Neural progenitor cell (in vitro differentiated cells): ENCODE measurements around the gene NDUFA12. TPM values are rescaled to one million over a fixed set of nuclear protein-coding genes. Genes with fewer than 3 reads are reported as not detected.

ENCODE experiments used
- DNase-seq: peaks from one replicate; pipeline ENCODE4 v3.0.0-alpha.2; 2016; ENCODE audit warnings: low spot score
- H2AFZ ChIP-seq: fragments of 200-600 bp; sonication (generic); replicated peaks from 2 replicates; pipeline ENCODE4 v1.6.1; 2016; ENCODE audit warnings: antibody characterized with exemption
- H3F3A ChIP-seq: fragments of 200-600 bp; sonication (generic); 2 replicates; pipeline ENCODE4 v1.6.1; 2016; ENCODE audit warnings: antibody characterized with exemption, low read depth
- H3K27ac ChIP-seq: fragments of 200-600 bp; sonication (generic); 2 replicates; pipeline ENCODE4 v1.5.1; 2016; ENCODE audit warnings: mild to moderate bottlenecking
- H3K27me3 ChIP-seq: fragments of 200-600 bp; sonication (generic); 2 replicates; pipeline ENCODE4 v1.6.1; 2016; ENCODE audit warnings: mild to moderate bottlenecking, moderate library complexity
- H3K36me3 ChIP-seq: fragments of 200-600 bp; sonication (generic); 2 replicates; pipeline ENCODE4 v1.5.1; 2016
- H3K4me1 ChIP-seq: fragments of 200-600 bp; sonication (generic); 2 replicates; pipeline ENCODE4 v1.6.1; 2016; ENCODE audit warnings: mixed run types
- H3K4me2 ChIP-seq: fragments of 200-600 bp; sonication (generic); 2 replicates; pipeline ENCODE4 v1.6.1; 2016
- H3K4me3 ChIP-seq: fragments of 200-600 bp; sonication (generic); 2 replicates; pipeline ENCODE4 v1.5.1; 2016
- H3K79me2 ChIP-seq: fragments of 200-600 bp; sonication (generic); 2 replicates; pipeline ENCODE4 v1.6.1; 2016; ENCODE audit warnings: low read depth
- H3K9ac ChIP-seq: fragments of 200-600 bp; sonication (generic); 2 replicates; pipeline ENCODE4 v1.6.1; 2016
- H3K9me3 ChIP-seq: fragments of 200-600 bp; sonication (generic); 2 replicates; pipeline ENCODE4 v1.5.1; 2016; ENCODE audit warnings: low read depth
- H4K20me1 ChIP-seq: fragments of 200-600 bp; sonication (generic); 2 replicates; pipeline ENCODE4 v1.6.1; 2016; ENCODE audit warnings: low read depth
- H3K27ac Mint-ChIP-seq: 3 replicates; pipeline ENCODE4 v1.8.0; 2021; ENCODE audit warnings: mixed read lengths
- H3K27me3 Mint-ChIP-seq: 2 replicates; pipeline ENCODE4 v1.8.0; 2022; ENCODE audit warnings: low read depth, mild to moderate bottlenecking, inconsistent platforms, moderate library complexity, mixed read lengths; ENCODE audit not compliant: insufficient read depth
- H3K36me3 Mint-ChIP-seq: 3 replicates; pipeline ENCODE4 v1.8.0; 2021; ENCODE audit warnings: mixed read lengths
- H3K4me1 Mint-ChIP-seq: 3 replicates; pipeline ENCODE4 v1.8.0; 2021; ENCODE audit warnings: mixed read lengths
- H3K4me3 Mint-ChIP-seq: 3 replicates; pipeline ENCODE4 v1.8.0; 2021; ENCODE audit warnings: mild to moderate bottlenecking, moderate library complexity, mixed read lengths
- H3K9me3 Mint-ChIP-seq: 3 replicates; pipeline ENCODE4 v1.8.0; 2020; ENCODE audit warnings: mixed read lengths
- CTCF ChIP-seq: fragments of 200-600 bp; sonication (generic); IDR thresholded peaks from 2 replicates; pipeline ENCODE4 v1.5.1; 2017; ENCODE audit warnings: antibody characterized with exemption, mild to moderate bottlenecking
- EZH2 ChIP-seq: fragments of 200-600 bp; sonication (generic); IDR thresholded peaks from 2 replicates; pipeline ENCODE4 v1.6.1; 2017; ENCODE audit warnings: antibody characterized with exemption, mild to moderate bottlenecking, moderate library complexity
- EZH2phosphoT487 ChIP-seq: fragments of 200-600 bp; sonication (generic); IDR thresholded peaks from 2 replicates; pipeline ENCODE4 v1.6.1; 2017; ENCODE audit warnings: antibody characterized with exemption
- total RNA-seq: library from RNA; depleted of rRNA; stranded (reverse); fragments of >200 nt; gene quantifications from 2 replicates; pipeline ENCODE4 v1.2.3, GENCODE V29; 2015; ENCODE audit warnings: low replicate concordance

The NDUFA12 gene
- total RNA-seq, 1 donor from 2014 or later: 170 TPM

- H3K4me1 Mint-ChIP-seq: peaks cover 10% of the 10 kb centered on the region
- no peak for TF ChIP-seq CTCF
- H3K27ac ChIP-seq: no peak overlapping the region
These were observed 25.6 kb downstream of the NDUFA12 start for GRCh38 chr12:94977766-94978468.

GRCh38 chr12:94973221-94973620 lies 30.3 kb downstream of the NDUFA12 start:
- Histone ChIP-seq H4K20me1 (peaks cover 4% of the 10 kb centered on the region), H2AFZ (no peak overlapping the region), H3K36me3 (no peaks in the 10 kb centered on the region), H3K27me3 (no peaks in the 10 kb centered on the region), H3K9ac (no peak overlapping the region), H3F3A (no peaks in the 10 kb centered on the region), H3K4me1 (no peaks in the 10 kb centered on the region), H3K79me2 (no peaks in the 10 kb centered on the region), H3K4me3 (no peak overlapping the region), H3K27ac (no peak overlapping the region), H3K4me2 (no peak overlapping the region), H3K9me3 (no peaks in the 10 kb centered on the region)
- peaks cover 8% of the 10 kb centered on the region for H3K4me1 Mint-ChIP-seq
- no peaks in the 10 kb centered on the region for H3K27me3 Mint-ChIP-seq
- peaks cover 12% of the 10 kb centered on the region for H3K36me3 Mint-ChIP-seq
- H3K4me3 Mint-ChIP-seq: no peak overlapping the region
- H3K27ac Mint-ChIP-seq: no peak overlapping the region
- DNase-seq: no peak
- no peaks in the 10 kb centered on the region for H3K9me3 Mint-ChIP-seq
- no peak for TF ChIP-seq EZH2phosphoT487
- no peak for TF ChIP-seq CTCF
- no peak for TF ChIP-seq EZH2

More at GRCh38 chr12:94977766-94978468, 25.6 kb downstream of the NDUFA12 start:
- Histone ChIP-seq H3K4me2 (no peak overlapping the region), H4K20me1 (peaks cover 4% of the 10 kb centered on the region), H3K4me1 (no peaks in the 10 kb centered on the region), H3K4me3 (no peak overlapping the region), H3K27me3 (no peaks in the 10 kb centered on the region), H3F3A (no peaks in the 10 kb centered on the region), H3K9ac (no peak overlapping the region), H3K36me3 (no peaks in the 10 kb centered on the region), H3K9me3 (no peaks in the 10 kb centered on the region), H3K79me2 (peaks cover 4% of the 10 kb centered on the region), H2AFZ (no peak overlapping the region)
- Mint-ChIP-seq H3K36me3 (peaks cover 2% of the 10 kb centered on the region), H3K27ac (no peak overlapping the region), H3K9me3 (no peaks in the 10 kb centered on the region), H3K27me3 (no peaks in the 10 kb centered on the region), H3K4me3 (no peak overlapping the region)
- no peak for DNase-seq

- H3K36me3 ChIP-seq: no peaks in the 10 kb centered on the region
- H3K4me2 ChIP-seq: no peak overlapping the region
- H3K4me1 ChIP-seq: no peaks in the 10 kb centered on the region
- peaks cover under 1% of the 10 kb centered on the region for H4K20me1 ChIP-seq
- no peak overlapping the region for H3K27ac Mint-ChIP-seq
- peaks cover 12% of the 10 kb centered on the region for H3K36me3 Mint-ChIP-seq
- no peaks in the 10 kb centered on the region for H3K27me3 Mint-ChIP-seq
- no peak for DNase-seq
- no peaks in the 10 kb centered on the region for H3K9me3 ChIP-seq
- H3K79me2 ChIP-seq: no peaks in the 10 kb centered on the region
- H3K4me1 Mint-ChIP-seq: peaks cover 8% of the 10 kb centered on the region
- H3K9me3 Mint-ChIP-seq: no peaks in the 10 kb centered on the region
- no peak overlapping the region for H2AFZ ChIP-seq
- H3K9ac ChIP-seq: no peak overlapping the region
- H3K27me3 ChIP-seq: no peaks in the 10 kb centered on the region
- TF ChIP-seq EZH2: no peak
- no peaks in the 10 kb centered on the region for H3F3A ChIP-seq
- no peak overlapping the region for H3K4me3 ChIP-seq
- no peak overlapping the region for H3K4me3 Mint-ChIP-seq
- no peak overlapping the region for H3K27ac ChIP-seq
These were observed 30.7 kb downstream of the NDUFA12 start for GRCh38 chr12:94972795-94973194.

GRCh38 chr12:94971923-94972322 lies 31.6 kb downstream of the NDUFA12 start:
- H3K36me3 Mint-ChIP-seq: peaks cover 12% of the 10 kb centered on the region
- Histone ChIP-seq H3K27me3 (no peaks in the 10 kb centered on the region), H3K36me3 (no peaks in the 10 kb centered on the region), H2AFZ (no peak overlapping the region), H3K4me2 (no peak overlapping the region), H3F3A (no peaks in the 10 kb centered on the region), H3K27ac (no peak overlapping the region), H3K4me1 (no peaks in the 10 kb centered on the region), H3K79me2 (no peaks in the 10 kb centered on the region), H3K9me3 (no peaks in the 10 kb centered on the region), H3K4me3 (no peak overlapping the region), H3K9ac (no peak overlapping the region), H4K20me1 (no peaks in the 10 kb centered on the region)
- DNase-seq: no peak
- no peak overlapping the region for H3K27ac Mint-ChIP-seq
- TF ChIP-seq EZH2: no peak
- TF ChIP-seq EZH2phosphoT487: no peak
- TF ChIP-seq CTCF: no peak
- H3K4me3 Mint-ChIP-seq: no peak overlapping the region
- H3K4me1 Mint-ChIP-seq: peaks cover 8% of the 10 kb centered on the region
- H3K27me3 Mint-ChIP-seq: no peaks in the 10 kb centered on the region
- no peaks in the 10 kb centered on the region for H3K9me3 Mint-ChIP-seq
